Activated CD4-positive, alpha-beta memory T cell treated with anti-CD3 and anti-CD28 coated beads for 36 hours (primary cell): ENCODE measurements around the gene UBE2L3. TPM values are rescaled to one million over a fixed set of nuclear protein-coding genes. Genes with fewer than 3 reads are reported as not detected.

Source experiments
- CTCF ChIA-PET: fragments of 350-600 bp; sonication (Branson Sonifier 250); formaldehyde crosslinking; loops from one replicate; lab custom pipeline; 2021; ENCODE audit warnings: antibody characterized with exemption, inconsistent platforms; lab: Charles Lee
- POLR2A ChIA-PET: fragments of 350-600 bp; sonication (Branson Sonifier 250); formaldehyde crosslinking; loops from one replicate; lab custom pipeline; 2021; ENCODE audit warnings: antibody characterized with exemption; lab: Charles Lee
- DNase-seq: peaks from one replicate; pipeline ENCODE4 v3.0.0-alpha.2; 2020
- H3K27ac Mint-ChIP-seq: one replicate; pipeline ENCODE4 v1.8.0; 2021; ENCODE audit warnings: mixed read lengths
- H3K27me3 Mint-ChIP-seq: one replicate; pipeline ENCODE4 v1.8.0; 2021; ENCODE audit warnings: mixed read lengths
- H3K36me3 Mint-ChIP-seq: one replicate; pipeline ENCODE4 v1.8.0; 2021; ENCODE audit warnings: mixed read lengths
- H3K4me1 Mint-ChIP-seq: one replicate; pipeline ENCODE4 v1.8.0; 2021; ENCODE audit warnings: low read depth, mixed read lengths
- H3K4me3 Mint-ChIP-seq: one replicate; pipeline ENCODE4 v1.8.0; 2021; ENCODE audit warnings: mild to moderate bottlenecking, mixed read lengths
- H3K9me3 Mint-ChIP-seq: one replicate; pipeline ENCODE4 v1.8.0; 2021; ENCODE audit warnings: mixed read lengths
- intact Hi-C: fragments of 100-400 bp; cut with micrococcal nuclease; formaldehyde crosslinking; loops from one replicate; pipeline ENCODE4 v1.15.1; 2023
- microRNA-seq: library from miRNA; unstranded; fragments of <30 nt; microRNA quantifications from one replicate; pipeline ENCODE4 v1.2.0, GENCODE V29; 2022; ENCODE audit warnings: borderline number of aligned reads, borderline microRNAs expressed, borderline replicate concordance
- total RNA-seq, 2 experiments: library from RNA; stranded (reverse); gene quantifications; one replicate each; pipeline ENCODE4 v1.2.3, GENCODE V29; 2021

Gene UBE2L3
- total RNA-seq, 2 experiments from 2014 or later: 52.4 to 53.1 TPM

GRCh38 chr22:21669026-21669425, 101.5 kb downstream of the UBE2L3 start:
- no peaks in the 10 kb centered on the region for H3K27me3 Mint-ChIP-seq
- H3K27ac Mint-ChIP-seq: no peak overlapping the region
- peaks cover 21% of the 10 kb centered on the region for H3K36me3 Mint-ChIP-seq
- H3K4me3 Mint-ChIP-seq: no peak overlapping the region
- DNase-seq: no peak
- ChIA-PET CTCF (no interaction called here), POLR2A (no interaction called here)
- intact Hi-C loops: no loop called here
- no peaks in the 10 kb centered on the region for H3K9me3 Mint-ChIP-seq
- peaks cover 21% of the 10 kb centered on the region for H3K4me1 Mint-ChIP-seq

DNA sequence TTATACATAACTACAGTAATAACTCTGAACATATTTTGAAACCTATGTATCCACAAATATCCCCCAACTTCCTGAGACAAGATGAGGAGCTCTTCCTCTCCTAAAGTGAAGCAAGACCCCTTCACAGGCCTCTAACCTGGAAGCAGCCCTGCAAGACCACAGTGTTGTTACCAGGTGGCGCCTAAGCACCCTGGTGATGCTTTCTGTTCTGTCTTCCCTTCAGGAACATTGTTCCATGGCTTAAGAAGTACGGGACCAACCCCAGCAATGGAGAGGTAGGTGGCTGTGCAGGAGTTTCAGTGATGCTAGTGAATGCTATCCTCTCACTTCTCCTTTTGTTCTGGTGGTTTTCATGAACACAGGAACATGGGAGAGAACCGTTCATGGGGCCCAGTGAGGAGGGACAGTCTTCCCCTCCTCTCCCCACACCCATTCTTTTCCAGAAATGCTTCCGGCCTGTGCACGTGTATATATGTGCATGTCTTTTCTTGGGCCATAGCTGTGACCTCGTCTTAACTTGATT, 104.7 kb downstream of the UBE2L3 start:
- Mint-ChIP-seq H3K36me3 (peaks cover 39% of the 10 kb centered on the region), H3K27ac (no peak overlapping the region), H3K4me1 (peaks cover 13% of the 10 kb centered on the region), H3K9me3 (no peaks in the 10 kb centered on the region), H3K27me3 (no peaks in the 10 kb centered on the region), H3K4me3 (no peak overlapping the region)
- intact Hi-C loops: no loop called here
- CTCF ChIA-PET: no interaction called here
- POLR2A ChIA-PET: no interaction called here
- DNase-seq: no peak

Small RNA genes lying within 50 kb of the gene (microRNA-seq; reads per million reads assigned to microRNA genes)
- gene MIR130B (1,520 reads per million, percentile 88 among the genes with 10 or more reads in this experiment), gene MIR301B (9.4 reads per million, percentile 31 among the genes with 10 or more reads in this experiment)

Other genes with a start within 250 kb of the UBE2L3 start
- under 1 TPM; 0.15 to 0.48 TPM for gene RIMBP3B, start 184.0 kb upstream of the UBE2L3 start, total RNA-seq
- 1 to 10 TPM; 3.6 to 3.7 TPM for gene HIC2, start 150.3 kb upstream of the UBE2L3 start, total RNA-seq
- gene TMEM191C, start 100.3 kb upstream of the UBE2L3 start, total RNA-seq: 1 to 10 TPM in 1 of 2 experiments, under 1 TPM in 1; 0.78 to 1.4 TPM
- gene RIMBP3C, start 16.3 kb upstream of the UBE2L3 start, total RNA-seq: under 1 TPM in 1 of 2 experiments, not detected in 1; 0.46 TPM
- 10 to 100 TPM; 45.3 to 47.1 TPM for gene YDJC, start 62.3 kb downstream of the UBE2L3 start, total RNA-seq
- gene CCDC116, start 65.0 kb downstream of the UBE2L3 start, total RNA-seq: under 1 TPM; 0.27 to 0.31 TPM
- 10 to 100 TPM; 38.2 to 41.8 TPM for gene SDF2L1, start 74.6 kb downstream of the UBE2L3 start, total RNA-seq
- gene PPIL2, start 98.3 kb downstream of the UBE2L3 start, total RNA-seq: 10 to 100 TPM; 41.4 to 45.8 TPM
- 1 to 10 TPM; 1.6 to 1.8 TPM for gene YPEL1, start 168.1 kb downstream of the UBE2L3 start, total RNA-seq